ENCODE measurements around the gene STK33. TPM values are rescaled to one million over a fixed set of nuclear protein-coding genes. Genes with fewer than 3 reads are reported as not detected.
A peak's percentile ranks its signal among the peaks of the same experiment; 100 is the strongest.

Gene STK33
- total and polyA plus RNA-seq, 2 donors (not counting 1 experiment from before 2014, with no cell fraction given): 1.7 to 3.3 TPM

DNA sequence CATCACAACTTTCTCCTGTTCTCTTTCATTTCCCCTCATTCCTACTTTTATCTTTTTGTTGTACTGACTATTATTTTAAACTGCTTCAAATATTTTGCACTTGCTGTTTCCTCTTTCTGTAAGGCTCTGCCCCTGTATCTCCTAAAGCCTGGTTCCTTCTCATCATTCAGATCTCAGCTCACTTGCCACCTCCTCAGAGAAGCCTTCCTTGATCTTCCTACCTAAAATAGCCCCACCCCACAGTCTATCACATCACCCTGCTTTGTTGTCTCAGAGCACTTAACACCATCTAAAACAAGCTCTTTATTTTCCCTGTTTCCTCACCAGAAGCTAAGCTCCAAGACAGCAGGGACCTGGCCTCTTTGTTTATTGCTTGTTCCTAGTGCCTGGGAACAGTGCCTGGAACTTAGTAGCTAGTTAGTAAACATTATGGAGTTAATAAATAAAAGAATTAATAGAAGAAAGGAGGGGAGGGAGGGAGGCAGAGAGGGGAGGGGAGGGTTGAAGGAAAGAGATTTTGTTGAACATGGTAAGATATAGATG lies 2.5 kb upstream of the STK33 start:
- Histone ChIP-seq H3K27me3 (ENCODE audit: control insufficient read depth, insufficient read depth, low read length) (no peaks in the 10 kb centered on the region), H3K79me2 (ENCODE audit: control insufficient read depth, insufficient read depth, low read length) (no peaks in the 10 kb centered on the region), H3K9me3 (ENCODE audit: control insufficient read depth, insufficient read depth, low read depth, low read length) (no peaks in the 10 kb centered on the region), H3K36me3 (ENCODE audit: control insufficient read depth, insufficient read depth, low read length) (no peaks in the 10 kb centered on the region), H3K4me1 (ENCODE audit: control insufficient read depth, extremely low read depth, insufficient read depth, low read length) (no peaks in the 10 kb centered on the region), H4K20me1 (ENCODE audit: control insufficient read depth, extremely low read depth, insufficient read depth, low read length) (no peaks in the 10 kb centered on the region), H2AFZ (ENCODE audit: low read length) (no peak overlapping the region), H3K9ac (ENCODE audit: insufficient read depth, low read length) (no peak overlapping the region), H3K4me3 (replicated peaks in 1 of 4; ENCODE audit: control extremely low read depth in 1 of 4, insufficient read depth in 1 of 4, low read depth in 3 of 4, low read length in 4 of 4) (no peak overlapping the region), H3K4me2 (ENCODE audit: extremely low read depth, insufficient read depth, low read length) (no peak overlapping the region), H3K27ac (ENCODE audit: insufficient read depth, low read length) (no peak overlapping the region)
- peak in 1 of 2 donors; percentile 31 for DNase-seq (ENCODE audit: low read depth in 2 of 2)
- TF ChIP-seq EZH2 (IDR thresholded peaks at IDR 0.05; ENCODE audit: low read length, missing control alignments): no peak
- TF ChIP-seq, protein P1, sequence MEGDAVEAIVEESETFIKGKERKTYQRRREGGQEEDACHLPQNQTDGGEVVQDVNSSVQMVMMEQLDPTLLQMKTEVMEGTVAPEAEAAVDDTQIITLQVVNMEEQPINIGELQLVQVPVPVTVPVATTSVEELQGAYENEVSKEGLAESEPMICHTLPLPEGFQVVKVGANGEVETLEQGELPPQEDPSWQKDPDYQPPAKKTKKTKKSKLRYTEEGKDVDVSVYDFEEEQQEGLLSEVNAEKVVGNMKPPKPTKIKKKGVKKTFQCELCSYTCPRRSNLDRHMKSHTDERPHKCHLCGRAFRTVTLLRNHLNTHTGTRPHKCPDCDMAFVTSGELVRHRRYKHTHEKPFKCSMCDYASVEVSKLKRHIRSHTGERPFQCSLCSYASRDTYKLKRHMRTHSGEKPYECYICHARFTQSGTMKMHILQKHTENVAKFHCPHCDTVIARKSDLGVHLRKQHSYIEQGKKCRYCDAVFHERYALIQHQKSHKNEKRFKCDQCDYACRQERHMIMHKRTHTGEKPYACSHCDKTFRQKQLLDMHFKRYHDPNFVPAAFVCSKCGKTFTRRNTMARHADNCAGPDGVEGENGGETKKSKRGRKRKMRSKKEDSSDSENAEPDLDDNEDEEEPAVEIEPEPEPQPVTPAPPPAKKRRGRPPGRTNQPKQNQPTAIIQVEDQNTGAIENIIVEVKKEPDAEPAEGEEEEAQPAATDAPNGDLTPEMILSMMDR (conservative IDR thresholded peaks at IDR 0.05 in 1 of 2, IDR thresholded peaks at IDR 0.05 in 1 of 2; ENCODE audit: low read depth in 1 of 2, low read length in 2 of 2): no peak

DNA sequence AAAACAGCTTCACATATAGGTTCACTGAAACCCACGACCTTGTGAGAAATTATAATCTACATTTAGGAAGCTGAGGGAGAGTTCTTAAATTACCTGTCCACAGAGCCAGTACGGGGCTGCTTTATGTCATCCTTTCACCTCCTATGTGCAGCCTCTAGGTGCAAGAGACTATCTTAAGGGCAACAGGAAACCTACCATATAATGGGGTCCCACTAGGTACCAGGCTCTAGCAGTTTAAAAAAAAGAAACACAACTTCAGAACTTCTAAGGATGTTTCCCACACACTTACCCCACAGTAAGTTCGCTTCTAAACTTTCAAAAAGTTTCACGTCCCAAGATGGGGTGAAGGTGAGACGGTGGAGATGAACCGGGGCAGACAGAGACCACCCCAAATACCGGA lies 573 bp downstream of the STK33 start:
- Histone ChIP-seq H3K4me3 (replicated peaks in 1 of 4; ENCODE audit: control extremely low read depth in 1 of 4, insufficient read depth in 1 of 4, low read depth in 3 of 4, low read length in 4 of 4) (peak overlapping the region; percentile 51 to 63 (median 56)), H3K4me1 (ENCODE audit: control insufficient read depth, extremely low read depth, insufficient read depth, low read length) (no peaks in the 10 kb centered on the region), H3K9ac (ENCODE audit: insufficient read depth, low read length) (no peak overlapping the region), H3K36me3 (ENCODE audit: control insufficient read depth, insufficient read depth, low read length) (no peaks in the 10 kb centered on the region), H3K4me2 (ENCODE audit: extremely low read depth, insufficient read depth, low read length) (peak overlapping the region; percentile 84), H3K9me3 (ENCODE audit: control insufficient read depth, insufficient read depth, low read depth, low read length) (no peaks in the 10 kb centered on the region), H2AFZ (ENCODE audit: low read length) (no peak overlapping the region), H3K79me2 (ENCODE audit: control insufficient read depth, insufficient read depth, low read length) (no peaks in the 10 kb centered on the region), H4K20me1 (ENCODE audit: control insufficient read depth, extremely low read depth, insufficient read depth, low read length) (no peaks in the 10 kb centered on the region), H3K27ac (ENCODE audit: insufficient read depth, low read length) (no peak overlapping the region), H3K27me3 (ENCODE audit: control insufficient read depth, insufficient read depth, low read length) (no peaks in the 10 kb centered on the region)
- DNase-seq (ENCODE audit: low read depth in 2 of 2): no peak
- TF ChIP-seq, protein P1 (conservative IDR thresholded peaks at IDR 0.05 in 1 of 2, IDR thresholded peaks at IDR 0.05 in 1 of 2; ENCODE audit: low read depth in 1 of 2, low read length in 2 of 2): no peak
- TF ChIP-seq EZH2 (IDR thresholded peaks at IDR 0.05; ENCODE audit: low read length, missing control alignments): no peak

DNA sequence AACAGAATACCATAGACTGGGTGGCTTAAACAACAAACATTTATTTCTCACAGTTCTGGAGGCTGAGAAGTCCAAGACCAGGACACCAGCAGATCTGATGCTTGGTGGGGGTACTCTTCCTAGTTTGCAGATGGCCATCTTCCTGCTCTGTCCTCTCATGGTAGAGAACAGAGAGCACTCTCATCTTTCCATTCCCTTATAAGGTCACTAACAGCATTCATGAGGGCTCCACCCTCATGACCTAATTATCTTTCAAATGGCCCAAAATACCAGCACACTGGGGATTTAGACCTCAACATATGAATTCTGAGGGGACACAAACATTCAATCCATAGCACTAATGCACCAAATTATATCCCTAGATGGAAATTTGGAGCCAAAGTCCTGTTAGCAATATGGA lies 6.1 kb downstream of the STK33 start:
- no peak overlapping the region for H3K4me2 ChIP-seq (ENCODE audit: extremely low read depth, insufficient read depth, low read length)
- H3K9ac ChIP-seq (ENCODE audit: insufficient read depth, low read length): no peak overlapping the region
- H4K20me1 ChIP-seq (ENCODE audit: control insufficient read depth, extremely low read depth, insufficient read depth, low read length): no peaks in the 10 kb centered on the region
- no peaks in the 10 kb centered on the region for H3K4me1 ChIP-seq (ENCODE audit: control insufficient read depth, extremely low read depth, insufficient read depth, low read length)
- TF ChIP-seq, protein P1 (conservative IDR thresholded peaks at IDR 0.05 in 1 of 2, IDR thresholded peaks at IDR 0.05 in 1 of 2; ENCODE audit: low read depth in 1 of 2, low read length in 2 of 2): no peak
- no peak for TF ChIP-seq EZH2 (IDR thresholded peaks at IDR 0.05; ENCODE audit: low read length, missing control alignments)
- H3K4me3 ChIP-seq (replicated peaks in 1 of 4; ENCODE audit: control extremely low read depth in 1 of 4, insufficient read depth in 1 of 4, low read depth in 3 of 4, low read length in 4 of 4): no peak overlapping the region
- no peaks in the 10 kb centered on the region for H3K9me3 ChIP-seq (ENCODE audit: control insufficient read depth, insufficient read depth, low read depth, low read length)
- no peaks in the 10 kb centered on the region for H3K27me3 ChIP-seq (ENCODE audit: control insufficient read depth, insufficient read depth, low read length)
- H3K27ac ChIP-seq (ENCODE audit: insufficient read depth, low read length): no peak overlapping the region
- no peak for DNase-seq (ENCODE audit: low read depth in 2 of 2)
- no peaks in the 10 kb centered on the region for H3K36me3 ChIP-seq (ENCODE audit: control insufficient read depth, insufficient read depth, low read length)
- no peaks in the 10 kb centered on the region for H3K79me2 ChIP-seq (ENCODE audit: control insufficient read depth, insufficient read depth, low read length)
- H2AFZ ChIP-seq (ENCODE audit: low read length): no peak overlapping the region
